SK-N-MC (cell line): ENCODE measurements around the gene DTNA.

Source experiments
- DNase-seq: peaks from one replicate; pipeline ENCODE4 v3.0.0-alpha.2; 2011; ENCODE audit warnings: low read depth, low spot score
- H3K27ac ChIP-seq: fragments of 200-600 bp; sonication (generic); 2 replicates; pipeline ENCODE4 v1.5.1; 2016; ENCODE audit warnings: mixed run types
- H3K36me3 ChIP-seq: fragments of 200-600 bp; sonication (generic); 2 replicates; pipeline ENCODE4 v1.6.1; 2017; ENCODE audit warnings: antibody characterized with exemption, low read length, mixed read lengths; ENCODE audit not compliant: insufficient read depth
- H3K4me3 ChIP-seq: fragments of 200-600 bp; sonication (generic); 2 replicates; pipeline ENCODE4 v1.5.1; 2016
- H3K9ac ChIP-seq: fragments of 200-600 bp; sonication (generic); 2 replicates; pipeline ENCODE4 v1.8.0; 2017; ENCODE audit warnings: mixed run types, mixed read lengths; ENCODE audit not compliant: insufficient read length
- H3K9me3 ChIP-seq: fragments of 200-600 bp; sonication (generic); 2 replicates; pipeline ENCODE4 v1.6.1; 2017; ENCODE audit warnings: low read depth, mild to moderate bottlenecking, antibody characterized with exemption, low read length, moderate library complexity, mixed read lengths
- EZH2 ChIP-seq: fragments of 200-600 bp; sonication (generic); IDR thresholded peaks from one replicate; pipeline ENCODE4 v1.6.1; 2017; ENCODE audit warnings: antibody characterized with exemption
- FOXP2 ChIP-seq: optimal IDR thresholded peaks from 2 replicates; pipeline ENCODE3; 2011; ENCODE audit warnings: mild to moderate bottlenecking, moderate library complexity; ENCODE audit not compliant: insufficient read depth; ENCODE audit errors: extremely low read length, control extremely low read depth
- POLR2AphosphoS5 ChIP-seq: IDR thresholded peaks from 2 replicates; pipeline ENCODE4 v1.6.1; 2012; ENCODE audit warnings: mild to moderate bottlenecking, low read depth, low read length, borderline replicate concordance

DTNA gene

DNA sequence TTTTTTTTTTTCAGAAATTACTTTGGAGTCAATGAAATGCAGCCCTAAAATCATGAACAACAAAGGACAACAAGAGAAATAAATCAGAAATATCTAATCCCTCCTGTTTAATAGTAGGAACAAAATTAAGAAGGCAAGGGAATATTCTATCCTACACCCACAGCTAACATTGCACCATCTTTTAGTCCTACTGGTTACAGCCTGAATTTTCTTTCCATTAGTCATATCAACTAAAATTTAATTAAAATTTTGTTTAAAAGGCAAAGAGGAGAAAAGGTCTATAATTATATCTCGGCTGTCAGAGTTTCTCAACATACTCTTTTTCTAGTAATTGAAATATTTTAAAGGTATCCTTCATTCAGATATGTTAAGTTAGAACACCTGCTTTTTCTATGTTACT, 61.9 kb downstream of the DTNA start:
- no peak for DNase-seq
- TF ChIP-seq EZH2 = no peak
- TF ChIP-seq POLR2AphosphoS5 = no peak
- no peak for TF ChIP-seq FOXP2
- Histone ChIP-seq H3K9ac (no peak overlapping the region), H3K36me3 (no peaks in the 10 kb centered on the region), H3K27ac (no peak overlapping the region), H3K9me3 (no peaks in the 10 kb centered on the region), H3K4me3 (no peak overlapping the region)

- no peak for DNase-seq
- Histone ChIP-seq H3K9me3 (no peaks in the 10 kb centered on the region), H3K4me3 (no peak overlapping the region), H3K9ac (no peak overlapping the region), H3K36me3 (no peaks in the 10 kb centered on the region), H3K27ac (no peak overlapping the region)
- no peak for TF ChIP-seq EZH2
These were observed 62.8 kb downstream of the DTNA start for GRCh38 chr18:34772887-34773286.

- Histone ChIP-seq H3K4me3 (no peak overlapping the region), H3K27ac (no peak overlapping the region)
These were observed 63.3 kb downstream of the DTNA start for GRCh38 chr18:34773378-34773777.

DNA sequence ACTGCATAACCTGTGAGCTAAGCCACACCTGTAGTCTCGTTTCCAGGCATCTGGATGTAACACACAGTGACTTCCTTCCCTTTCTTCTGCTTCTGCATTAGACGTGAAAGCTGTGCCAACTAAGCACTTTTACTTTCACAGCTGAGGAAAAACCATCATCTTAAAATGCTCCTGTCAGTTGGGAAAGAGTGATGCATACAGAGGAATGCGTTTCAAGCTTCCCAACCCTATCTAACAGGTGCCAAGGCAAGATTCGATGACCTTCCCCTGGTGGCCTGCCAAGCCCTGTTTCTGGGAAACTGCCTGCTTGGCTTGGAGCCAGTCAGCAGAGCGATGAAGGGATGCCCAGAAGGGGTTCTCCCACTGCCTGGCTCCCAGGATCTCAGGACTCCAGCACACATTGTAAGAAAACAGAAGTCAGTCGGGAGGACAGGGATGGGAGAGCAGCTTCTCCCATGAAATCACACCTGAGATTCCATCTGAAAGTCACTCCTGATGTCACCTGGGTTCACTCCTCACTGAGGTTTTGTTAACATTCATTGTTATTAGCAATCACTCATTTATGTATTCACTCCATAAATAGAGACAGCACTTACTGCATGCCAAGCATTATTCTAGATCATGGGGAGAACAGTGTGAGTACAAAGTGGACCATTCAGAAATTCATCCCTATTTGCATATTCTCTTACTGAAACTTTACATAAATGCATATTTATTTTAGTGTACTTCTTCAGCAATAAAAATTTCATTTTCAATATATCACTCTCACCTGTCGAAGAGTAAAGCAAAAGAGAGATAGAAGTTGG, 64.1 kb downstream of the DTNA start:
- no peak for DNase-seq
- no peaks in the 10 kb centered on the region for H3K9me3 ChIP-seq
- H3K36me3 ChIP-seq = no peaks in the 10 kb centered on the region
- H3K27ac ChIP-seq = no peak overlapping the region
- H3K9ac ChIP-seq = no peak overlapping the region
- TF ChIP-seq POLR2AphosphoS5 (no peak), EZH2 (no peak), FOXP2 (no peak)
- no peak overlapping the region for H3K4me3 ChIP-seq

More at GRCh38 chr18:34773378-34773777, 63.3 kb downstream of the DTNA start:
- no peak overlapping the region for H3K9ac ChIP-seq
- no peaks in the 10 kb centered on the region for H3K9me3 ChIP-seq
- H3K36me3 ChIP-seq = no peaks in the 10 kb centered on the region
- DNase-seq = no peak
- no peak for TF ChIP-seq POLR2AphosphoS5
- TF ChIP-seq EZH2 = no peak
- no peak for TF ChIP-seq FOXP2

DNA sequence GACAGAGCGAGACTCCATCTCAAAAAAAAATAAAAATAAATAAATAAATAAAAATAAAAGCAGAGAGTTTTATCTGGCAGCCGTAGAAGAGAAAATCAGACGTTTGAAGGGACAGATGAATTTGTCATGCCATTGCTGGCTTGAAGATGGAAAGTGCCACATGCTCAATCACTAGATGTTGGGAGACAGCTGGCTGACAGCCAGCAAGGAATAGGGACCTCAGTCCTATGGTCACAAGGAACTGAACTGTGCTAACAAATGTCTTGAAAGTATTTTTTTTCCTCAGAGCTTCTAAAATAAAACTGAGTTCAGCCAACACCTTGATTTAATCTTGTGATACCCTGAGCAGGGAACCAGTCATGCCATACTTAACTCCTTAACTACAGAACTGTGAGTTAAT, 65.4 kb downstream of the DTNA start:
- H3K36me3 ChIP-seq = no peaks in the 10 kb centered on the region
- TF ChIP-seq EZH2 = no peak
- no peak for TF ChIP-seq FOXP2
- TF ChIP-seq POLR2AphosphoS5 = no peak
- no peak overlapping the region for H3K27ac ChIP-seq
- no peak for DNase-seq
- no peak overlapping the region for H3K9ac ChIP-seq
- no peak overlapping the region for H3K4me3 ChIP-seq
- no peaks in the 10 kb centered on the region for H3K9me3 ChIP-seq

DNA sequence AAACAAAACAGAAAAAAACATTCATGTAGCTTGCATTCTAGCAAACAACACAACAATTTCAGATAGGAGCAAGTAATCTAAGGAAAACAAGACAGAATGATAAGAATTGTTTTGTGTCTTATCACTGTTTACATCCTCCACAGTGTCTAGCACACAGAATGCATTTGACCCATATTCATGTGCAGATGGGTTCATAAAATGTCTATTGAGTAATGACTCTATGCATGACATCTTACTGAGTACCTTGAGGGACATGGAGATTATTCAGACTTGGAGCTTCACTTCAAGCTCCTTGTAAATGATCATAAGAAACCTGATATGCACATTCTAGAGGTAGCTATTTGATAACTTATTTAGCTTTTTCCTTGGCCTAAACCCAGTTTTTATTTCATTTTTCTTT, 69.0 kb downstream of the DTNA start:
- TF ChIP-seq FOXP2 (no peak), POLR2AphosphoS5 (no peak), EZH2 (no peak)
- H3K9ac ChIP-seq = no peak overlapping the region
- H3K4me3 ChIP-seq = no peak overlapping the region
- H3K9me3 ChIP-seq = no peaks in the 10 kb centered on the region
- DNase-seq = no peak
- H3K27ac ChIP-seq = no peak overlapping the region
- no peaks in the 10 kb centered on the region for H3K36me3 ChIP-seq

GRCh38 chr18:34780856-34781255, 70.8 kb downstream of the DTNA start:
- Histone ChIP-seq H3K36me3 (no peaks in the 10 kb centered on the region), H3K4me3 (no peak overlapping the region), H3K9ac (no peak overlapping the region), H3K27ac (no peak overlapping the region), H3K9me3 (no peaks in the 10 kb centered on the region)
- DNase-seq = no peak
- TF ChIP-seq FOXP2 (no peak), EZH2 (no peak), POLR2AphosphoS5 (no peak)

DNA sequence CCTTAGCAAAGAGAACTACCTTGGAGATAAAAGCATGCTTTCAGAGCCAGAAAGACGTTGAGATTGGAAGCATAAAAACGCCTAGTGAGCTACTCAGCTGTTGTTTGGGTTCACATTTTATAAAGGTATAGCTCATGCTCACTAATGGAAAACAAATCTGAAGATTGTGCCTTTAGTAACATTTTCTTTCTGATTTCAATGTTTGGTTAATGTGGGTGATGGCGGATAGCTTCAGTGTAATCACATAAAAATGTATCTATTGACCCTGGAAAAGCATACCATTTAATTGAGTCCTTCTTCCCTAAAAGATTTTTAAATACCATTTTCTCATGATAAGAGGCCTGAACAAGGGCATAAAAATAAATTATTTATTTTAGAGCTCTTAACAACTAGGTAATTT, 73.4 kb downstream of the DTNA start:
- no peak for DNase-seq
- Histone ChIP-seq H3K36me3 (no peaks in the 10 kb centered on the region), H3K4me3 (no peak overlapping the region), H3K27ac (no peak overlapping the region), H3K9me3 (no peaks in the 10 kb centered on the region), H3K9ac (no peak overlapping the region)
- no peak for TF ChIP-seq EZH2
- TF ChIP-seq FOXP2 = no peak
- TF ChIP-seq POLR2AphosphoS5 = no peak

DNA sequence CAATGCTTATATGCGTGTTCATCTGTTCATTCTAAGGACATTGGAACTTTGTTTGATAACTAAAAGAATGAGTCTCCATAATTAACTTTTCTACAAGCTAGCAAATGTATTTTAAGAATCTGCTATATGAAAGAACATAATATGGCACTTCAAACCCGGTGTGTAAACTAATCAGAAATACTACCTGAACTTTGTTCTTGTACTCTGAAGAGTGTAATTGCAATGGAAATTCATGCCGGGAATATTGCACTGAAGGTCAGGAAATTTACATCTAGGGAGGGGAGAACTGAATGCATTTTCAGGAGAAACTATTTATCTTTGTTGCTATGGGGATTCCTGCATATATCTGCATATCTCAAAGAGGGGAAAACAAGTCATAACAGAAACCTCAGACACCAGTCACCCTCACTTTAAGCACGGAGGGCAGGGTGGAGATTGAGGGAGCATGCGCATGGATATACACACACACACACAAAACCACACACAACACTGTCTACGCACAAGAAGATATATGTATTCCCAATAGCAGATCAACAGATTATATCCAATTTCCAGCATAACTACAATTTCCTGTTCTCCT, 76.2 kb downstream of the DTNA start:
- TF ChIP-seq EZH2 (no peak), POLR2AphosphoS5 (no peak), FOXP2 (no peak)
- DNase-seq = no peak
- Histone ChIP-seq H3K9me3 (no peaks in the 10 kb centered on the region), H3K36me3 (no peaks in the 10 kb centered on the region), H3K9ac (no peak overlapping the region), H3K27ac (no peak overlapping the region), H3K4me3 (no peak overlapping the region)
